Heart right ventricle (tissue), 16 donors: Measurements from ENCODE around the gene TANGO6. TPM values are rescaled to one million over a fixed set of nuclear protein-coding genes. Genes with fewer than 3 reads are reported as not detected.

ENCODE experiments used
- ATAC-seq, 8 donors: fragments of 200-7000 bp; cut with Tn5 transposase; one replicate each; pipeline ENCODE4 v1.9.1; 2020; ENCODE audit warnings: mild to moderate bottlenecking in 8 of 8, moderate library complexity in 8 of 8, moderate number of reproducible peaks in 1 of 8
- DNase-seq, 2 donors: peaks; one replicate each; pipeline ENCODE4 v3.0.0-alpha.2; 2020
- H3K27ac ChIP-seq, 10 donors: fragments of 200-600 bp; sonication (generic) in 2 of 10; one replicate each; pipeline versions ENCODE4 v1.5.0 to v1.8.0; 2020 to 2022; ENCODE audit warnings: mild to moderate bottlenecking in 3 of 10
- H3K27me3 ChIP-seq, 7 donors: fragments of 200-600 bp; one replicate each; pipeline ENCODE4 v1.8.0; 2021 to 2022; ENCODE audit warnings: mild to moderate bottlenecking in 2 of 7
- H3K36me3 ChIP-seq, 9 donors: fragments of 200-600 bp; sonication (generic) in 1 of 9; one replicate each; pipeline versions ENCODE4 v1.5.0 to v1.8.0; 2020 to 2022; ENCODE audit warnings: mild to moderate bottlenecking in 2 of 9
- H3K4me1 ChIP-seq, 9 donors: fragments of 200-600 bp; sonication (generic) in 1 of 9; one replicate each; pipeline versions ENCODE4 v1.5.0 to v1.8.0; 2020 to 2022; ENCODE audit warnings: mild to moderate bottlenecking in 4 of 9
- H3K4me3 ChIP-seq, 10 donors: fragments of 200-600 bp; sonication (generic) in 2 of 10; one replicate each; pipeline versions ENCODE4 v1.5.0 to v1.8.0; 2020 to 2022; ENCODE audit warnings: mild to moderate bottlenecking in 7 of 10, moderate library complexity in 2 of 10
- H3K9me3 ChIP-seq, 11 donors: fragments of 200-600 bp in 10 of 11; sonication (generic) in 2 of 11; one replicate each; pipeline versions ENCODE4 v1.5.0 to v1.8.0; 2013 to 2022; ENCODE audit warnings: mild to moderate bottlenecking in 2 of 11, control low read depth in 1 of 11, moderate library complexity in 1 of 11
- WGBS, 2 donors: extraction: QIAGEN DNeasy Blood & Tissue Kit; methylation state at CpG; one replicate each; pipeline ENCODE4 v1.1.7; 2013; ENCODE audit warnings: inconsistent platforms in 1 of 2; 5-methylcytosine and 5-hydroxymethylcytosine counted together
- intact Hi-C, 10 donors: fragments of 100-400 bp; cut with DNase I; formaldehyde crosslinking; loops; one replicate each; pipeline versions ENCODE4 v1.11.1 to v1.14.2; 2022
- polyA plus RNA-seq, 2 donors: library from polyadenylated mRNA; stranded (reverse); fragments of 200-250 nt; gene quantifications; one replicate each; pipeline ENCODE4 v1.2.3, GENCODE V29; 2013
- total RNA-seq, 10 donors: library from RNA; stranded (reverse); fragmentation: NEBNext Ultra II Directional in 3 of 10; extraction: Animal tissue kit (Norgen Biotek cat#: 25700) in 3 of 10; gene quantifications; one replicate each; pipeline versions ENCODE4 v1.2.1 to v1.2.4, GENCODE V29; 2021 to 2023
- TF ChIP-seq, protein P1 (sequence below), 9 donors: fragments of 200-600 bp; sonication (generic) in 2 of 9; IDR thresholded peaks; one replicate each; pipeline versions ENCODE4 v1.5.0 to v1.8.0; 2021 to 2022; ENCODE audit warnings: antibody characterized with exemption in 9 of 9, mild to moderate bottlenecking in 5 of 9, moderate library complexity in 1 of 9
- donor health status: Arrhythmogenic right ventricular cardiomyopathy.
- donor health status: ischemic (EF 13 %, LVEDD 7.1; RV severe dilation, severe dysfunction).
- donor health status: healthy with polysubstance abuse.
- donor health status: DM: no; HTN: yes; CAD: no.
- donor health status: DM: no; HTN: no; CAD: no.
- donor health status: ischemic (EF 25% LVEDD 6.9; RV normal size, moderate dysfunction).
- donor health status: ischemic (EF 25% LVEDD 5.7; RV mildly dilated, moderate dysfunction).
- donor health status: healthy.
- donor health status: DM: yes; HTN: yes; CAD: no.
- donor health status: Ischemic cardiomyopathy.
- donor health status: ischemic (EF 35%, LVEDD 5.7; RV mildly dilated, moderate dysfunction).
- donor health status: nonischemic (EF 11% LVEDD 7.7; RV severe dilation, severe dysfunction).
- donor health status: DM: yes; HTN: yes; CAD: no.
- donor health status: PGD.
- donor health status: ischemic (EF 29% LVEDD 5.4; RV normal size, mild dysfunction).
- donor health status: nonischemic (EF 23%, LVEDD 6.1; RV moderate dilation, normal function).

The TANGO6 gene
- total and polyA plus RNA-seq, 12 donors = 1.8 to 12.9 (median 8.0) TPM

DNA sequence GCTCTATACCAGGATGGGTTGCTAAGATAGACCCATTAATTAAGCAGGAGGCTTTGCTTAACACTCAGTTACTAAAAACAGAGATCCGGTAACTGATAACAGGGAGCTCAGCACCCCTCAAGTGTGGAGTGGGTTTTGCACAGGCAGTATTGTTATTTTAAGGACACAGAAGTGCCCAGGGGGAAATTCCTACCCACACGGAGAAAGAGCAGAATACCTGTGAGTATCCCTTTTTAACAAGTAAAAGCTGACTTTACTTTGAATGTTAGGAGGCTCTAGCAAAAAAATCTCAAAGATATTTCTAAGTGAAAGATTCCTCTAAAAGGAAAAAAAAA is 229.3 kb downstream of the TANGO6 start:
- Histone ChIP-seq H3K9me3 (no peaks in the 10 kb centered on the region), H3K36me3 (peaks cover 0 to 8% (median 0%) of the 10 kb centered on the region in 9 donors), H3K27ac (no peak overlapping the region), H3K27me3 (no peaks in the 10 kb centered on the region), H3K4me3 (no peak overlapping the region), H3K4me1 (peaks cover 0 to 13% (median 6%) of the 10 kb centered on the region in 9 donors)
- intact Hi-C loops = no loop called here
- ATAC-seq = no peak
- no peak for DNase-seq
- WGBS, 2 donors = 34 to 37% methylated on average over 2 of the region's 2 CpGs
- TF ChIP-seq, protein P1, sequence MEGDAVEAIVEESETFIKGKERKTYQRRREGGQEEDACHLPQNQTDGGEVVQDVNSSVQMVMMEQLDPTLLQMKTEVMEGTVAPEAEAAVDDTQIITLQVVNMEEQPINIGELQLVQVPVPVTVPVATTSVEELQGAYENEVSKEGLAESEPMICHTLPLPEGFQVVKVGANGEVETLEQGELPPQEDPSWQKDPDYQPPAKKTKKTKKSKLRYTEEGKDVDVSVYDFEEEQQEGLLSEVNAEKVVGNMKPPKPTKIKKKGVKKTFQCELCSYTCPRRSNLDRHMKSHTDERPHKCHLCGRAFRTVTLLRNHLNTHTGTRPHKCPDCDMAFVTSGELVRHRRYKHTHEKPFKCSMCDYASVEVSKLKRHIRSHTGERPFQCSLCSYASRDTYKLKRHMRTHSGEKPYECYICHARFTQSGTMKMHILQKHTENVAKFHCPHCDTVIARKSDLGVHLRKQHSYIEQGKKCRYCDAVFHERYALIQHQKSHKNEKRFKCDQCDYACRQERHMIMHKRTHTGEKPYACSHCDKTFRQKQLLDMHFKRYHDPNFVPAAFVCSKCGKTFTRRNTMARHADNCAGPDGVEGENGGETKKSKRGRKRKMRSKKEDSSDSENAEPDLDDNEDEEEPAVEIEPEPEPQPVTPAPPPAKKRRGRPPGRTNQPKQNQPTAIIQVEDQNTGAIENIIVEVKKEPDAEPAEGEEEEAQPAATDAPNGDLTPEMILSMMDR (IDR thresholded peaks at IDR 0.05) = no peak

DNA sequence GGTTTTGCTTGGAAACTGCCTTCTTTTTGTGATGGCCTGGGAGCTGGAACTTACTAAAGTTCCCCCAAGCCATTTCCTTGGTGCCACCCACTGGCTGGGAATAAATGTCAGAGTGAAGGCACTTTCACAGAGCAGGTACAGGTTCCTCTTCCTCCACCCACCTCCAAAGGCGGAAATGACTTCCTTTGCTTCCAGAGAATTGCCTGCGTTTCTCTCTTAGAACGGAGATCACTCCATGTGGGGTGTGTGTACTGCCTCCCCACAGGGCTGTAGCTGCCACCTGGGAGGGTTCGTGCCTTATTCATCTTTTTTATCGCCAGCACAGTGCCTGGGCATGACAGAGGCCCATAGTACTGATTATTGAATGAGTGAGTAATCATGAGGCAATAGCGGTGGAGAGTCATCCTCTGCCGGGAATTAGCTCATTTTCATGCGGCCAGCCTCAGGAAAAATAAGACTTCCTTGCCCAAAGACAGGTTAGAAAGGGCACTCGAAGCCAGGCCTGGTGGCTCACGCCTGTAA is 229.9 kb downstream of the TANGO6 start:
- H3K27me3 ChIP-seq = no peaks in the 10 kb centered on the region
- no peak for ATAC-seq
- intact Hi-C loops = no loop called here
- no peak for DNase-seq
- peaks cover 0 to 13% (median 6%) of the 10 kb centered on the region in 9 donors for H3K4me1 ChIP-seq
- H3K4me3 ChIP-seq = no peak overlapping the region
- 80 to 85% methylated on average over 10 of the region's 10 CpGs for WGBS, 2 donors
- peaks cover 0 to 8% (median 0%) of the 10 kb centered on the region in 9 donors for H3K36me3 ChIP-seq
- TF ChIP-seq, protein P1 (IDR thresholded peaks at IDR 0.05) = no peak
- no peak overlapping the region for H3K27ac ChIP-seq
- H3K9me3 ChIP-seq = no peaks in the 10 kb centered on the region

DNA sequence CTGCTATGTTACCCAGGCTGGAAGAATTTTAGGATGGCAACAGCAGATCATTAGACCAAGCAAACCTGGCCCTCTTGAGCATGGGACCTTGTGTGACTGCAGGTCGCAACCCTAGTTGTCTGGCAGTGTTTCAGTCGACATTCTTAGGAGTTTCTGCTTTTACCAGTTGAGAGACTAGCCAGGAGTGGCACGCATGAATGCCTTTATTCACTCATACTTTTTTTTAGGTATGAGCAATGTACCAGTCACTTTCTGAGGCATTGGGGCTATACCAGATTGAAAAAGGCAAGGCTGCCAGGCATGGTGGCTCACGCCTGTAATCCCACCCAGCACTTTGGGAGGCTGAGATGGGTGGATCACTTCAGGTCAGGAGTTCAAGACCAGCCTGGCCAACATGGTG is 233.9 kb downstream of the TANGO6 start:
- TF ChIP-seq, protein P1 (IDR thresholded peaks at IDR 0.05) = no peak
- H3K9me3 ChIP-seq = no peaks in the 10 kb centered on the region
- DNase-seq (no peak), ATAC-seq (peak in 1 of 8 donors; percentile 28)
- 84 to 87% methylated on average over 4 of the region's 4 CpGs for WGBS, 2 donors
- H3K27me3 ChIP-seq = no peaks in the 10 kb centered on the region
- intact Hi-C loops = no loop called here
- no peaks in the 10 kb centered on the region for H3K36me3 ChIP-seq
- H3K4me1 ChIP-seq = peaks cover 0 to 11% (median 4%) of the 10 kb centered on the region in 9 donors
- H3K4me3 ChIP-seq = no peak overlapping the region
- H3K27ac ChIP-seq = no peak overlapping the region

DNA sequence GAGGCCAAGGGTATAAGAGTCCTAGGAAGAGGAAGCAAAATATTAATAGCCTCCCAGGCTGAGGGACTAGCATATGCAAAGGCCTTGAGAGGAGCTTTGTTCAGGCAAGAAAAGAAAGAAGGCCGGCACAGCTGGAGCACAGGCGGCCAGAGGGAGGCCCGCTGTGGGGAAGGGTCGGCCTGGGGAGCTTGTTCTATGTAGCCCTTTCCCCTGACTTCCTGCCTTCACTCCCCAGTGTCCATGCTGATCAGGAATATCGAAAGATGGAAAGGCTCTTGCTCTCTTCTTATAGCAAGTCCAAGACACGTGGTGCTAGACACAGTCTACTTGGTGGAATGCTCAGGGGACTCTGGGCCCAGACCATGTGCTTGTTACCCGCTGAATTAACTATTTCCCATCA is 234.7 kb downstream of the TANGO6 start:
- DNase-seq (no peak), ATAC-seq (no peak)
- intact Hi-C loops = no loop called here
- WGBS, 2 donors = 79 to 86% methylated on average over 7 of the region's 7 CpGs
- no peak overlapping the region for H3K4me3 ChIP-seq
- TF ChIP-seq, protein P1 (IDR thresholded peaks at IDR 0.05) = no peak
- H3K4me1 ChIP-seq = peaks cover 0 to 3% (median 0%) of the 10 kb centered on the region in 9 donors
- no peaks in the 10 kb centered on the region for H3K27me3 ChIP-seq
- no peak overlapping the region for H3K27ac ChIP-seq
- H3K9me3 ChIP-seq = no peaks in the 10 kb centered on the region
- H3K36me3 ChIP-seq = no peaks in the 10 kb centered on the region
